ENCODE results near the gene NTRK3.

Gene NTRK3

DNA sequence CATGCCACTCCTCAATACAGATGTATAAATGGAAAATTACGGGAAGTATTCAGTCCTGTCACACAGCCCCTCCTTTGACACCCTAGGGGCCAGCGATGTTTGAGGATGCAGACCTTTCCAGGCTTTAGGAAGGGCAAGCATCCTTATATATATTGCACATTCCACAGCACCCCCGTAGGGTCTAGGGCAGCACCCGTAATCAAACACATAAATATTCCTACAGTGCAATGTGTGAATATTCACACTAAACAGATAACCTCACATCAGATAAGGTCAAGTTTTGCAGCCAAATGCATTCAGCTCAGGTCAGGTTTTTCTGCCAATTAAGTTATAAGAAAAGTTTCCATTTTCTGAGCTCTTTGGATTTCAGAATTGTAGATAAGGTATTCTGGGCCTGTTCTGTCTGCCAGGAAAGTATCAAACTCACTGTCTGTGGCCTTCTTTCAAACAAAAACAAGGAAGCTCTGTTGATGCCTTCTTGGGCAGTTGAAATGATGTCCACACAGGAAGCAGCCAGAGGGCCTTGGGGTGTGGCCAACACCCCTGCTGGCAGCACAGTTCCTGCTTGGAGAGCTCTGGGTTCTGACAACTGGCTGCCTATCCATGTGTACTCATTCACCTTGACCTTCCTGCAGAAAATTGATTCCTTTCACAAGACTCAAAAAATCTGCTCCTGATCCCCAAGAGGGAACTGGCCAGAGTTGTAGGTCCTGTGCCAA lies 427.0 kb downstream of the NTRK3 start:
- TF ChIP-seq, protein P1, sequence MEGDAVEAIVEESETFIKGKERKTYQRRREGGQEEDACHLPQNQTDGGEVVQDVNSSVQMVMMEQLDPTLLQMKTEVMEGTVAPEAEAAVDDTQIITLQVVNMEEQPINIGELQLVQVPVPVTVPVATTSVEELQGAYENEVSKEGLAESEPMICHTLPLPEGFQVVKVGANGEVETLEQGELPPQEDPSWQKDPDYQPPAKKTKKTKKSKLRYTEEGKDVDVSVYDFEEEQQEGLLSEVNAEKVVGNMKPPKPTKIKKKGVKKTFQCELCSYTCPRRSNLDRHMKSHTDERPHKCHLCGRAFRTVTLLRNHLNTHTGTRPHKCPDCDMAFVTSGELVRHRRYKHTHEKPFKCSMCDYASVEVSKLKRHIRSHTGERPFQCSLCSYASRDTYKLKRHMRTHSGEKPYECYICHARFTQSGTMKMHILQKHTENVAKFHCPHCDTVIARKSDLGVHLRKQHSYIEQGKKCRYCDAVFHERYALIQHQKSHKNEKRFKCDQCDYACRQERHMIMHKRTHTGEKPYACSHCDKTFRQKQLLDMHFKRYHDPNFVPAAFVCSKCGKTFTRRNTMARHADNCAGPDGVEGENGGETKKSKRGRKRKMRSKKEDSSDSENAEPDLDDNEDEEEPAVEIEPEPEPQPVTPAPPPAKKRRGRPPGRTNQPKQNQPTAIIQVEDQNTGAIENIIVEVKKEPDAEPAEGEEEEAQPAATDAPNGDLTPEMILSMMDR (conservative IDR thresholded peaks at IDR 0.05): no peak
- H3K27ac ChIP-seq: no peak overlapping the region

DNA sequence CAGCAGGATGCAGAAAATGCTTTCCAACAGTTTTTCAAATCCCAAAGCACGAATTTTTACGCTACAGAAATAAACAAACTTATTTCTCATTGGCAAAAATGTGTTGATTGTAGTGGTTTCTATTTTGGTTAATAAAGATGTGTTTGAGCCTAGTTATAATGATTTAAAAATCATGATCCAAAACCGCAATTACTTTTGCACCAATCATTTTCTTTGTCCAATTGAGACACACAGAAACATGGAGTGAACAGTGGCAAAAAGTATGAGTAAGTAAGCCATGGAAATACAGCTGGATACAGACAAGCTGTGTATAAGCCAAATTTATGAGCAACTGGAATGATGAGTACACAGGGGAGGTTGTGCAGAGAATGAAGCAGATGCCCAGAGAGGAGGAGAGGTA lies 427.9 kb downstream of the NTRK3 start:
- TF ChIP-seq, protein P1 (conservative IDR thresholded peaks at IDR 0.05): no peak
- H3K27ac ChIP-seq: no peak overlapping the region

DNA sequence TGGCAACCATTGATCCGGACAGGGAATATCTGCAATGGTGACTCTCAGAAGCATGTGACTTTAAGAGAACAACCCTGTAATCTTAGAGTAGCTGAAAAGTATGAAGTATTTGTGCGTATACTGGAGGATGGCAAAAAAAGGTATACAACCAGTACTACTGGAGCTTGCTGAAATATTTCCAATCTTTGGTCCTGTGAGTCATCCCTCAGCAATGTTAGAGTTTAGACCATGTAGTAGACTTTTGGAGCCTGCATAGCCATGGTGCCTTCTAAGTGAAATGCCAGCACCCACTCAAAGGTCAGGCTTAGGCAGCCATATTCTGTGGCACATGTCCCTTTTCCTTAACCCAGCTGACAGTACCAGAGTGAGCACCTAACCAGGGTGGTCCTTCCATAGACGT lies 429.4 kb downstream of the NTRK3 start:
- H3K27ac ChIP-seq: no peak overlapping the region
- TF ChIP-seq, protein P1 (conservative IDR thresholded peaks at IDR 0.05): no peak

DNA sequence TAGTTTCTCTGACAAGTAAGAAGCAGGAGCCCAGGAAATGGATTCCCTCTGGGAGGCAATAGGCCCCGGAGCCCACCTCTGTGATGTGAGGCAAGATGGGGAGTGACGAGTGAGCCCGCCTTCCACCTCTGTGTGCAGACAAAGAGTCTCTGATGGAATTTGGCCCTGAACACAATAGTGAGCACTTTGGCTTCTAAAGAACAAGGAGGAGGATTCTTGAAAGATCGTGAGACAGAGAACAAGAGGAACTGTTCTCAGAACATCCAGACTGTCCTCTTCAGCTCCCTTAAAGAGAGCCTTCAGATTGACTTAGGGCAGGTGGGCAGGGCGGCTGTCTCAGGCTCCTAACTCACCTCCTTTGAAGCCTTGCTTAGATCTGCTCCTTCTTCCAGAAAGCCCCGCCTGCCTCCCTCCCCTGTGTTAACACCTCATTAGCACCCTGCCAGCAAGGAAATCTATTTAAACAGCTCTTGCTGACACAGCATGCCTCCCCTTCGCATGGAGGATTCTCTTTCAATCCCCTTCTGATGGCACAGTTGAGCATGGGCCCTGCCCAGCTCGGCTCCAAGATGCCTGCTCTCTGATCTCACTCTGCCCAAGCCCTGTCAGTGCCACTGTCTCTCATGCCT lies 430.3 kb downstream of the NTRK3 start:
- TF ChIP-seq, protein P1 (conservative IDR thresholded peaks at IDR 0.05): no peak
- no peak overlapping the region for H3K27ac ChIP-seq

DNA sequence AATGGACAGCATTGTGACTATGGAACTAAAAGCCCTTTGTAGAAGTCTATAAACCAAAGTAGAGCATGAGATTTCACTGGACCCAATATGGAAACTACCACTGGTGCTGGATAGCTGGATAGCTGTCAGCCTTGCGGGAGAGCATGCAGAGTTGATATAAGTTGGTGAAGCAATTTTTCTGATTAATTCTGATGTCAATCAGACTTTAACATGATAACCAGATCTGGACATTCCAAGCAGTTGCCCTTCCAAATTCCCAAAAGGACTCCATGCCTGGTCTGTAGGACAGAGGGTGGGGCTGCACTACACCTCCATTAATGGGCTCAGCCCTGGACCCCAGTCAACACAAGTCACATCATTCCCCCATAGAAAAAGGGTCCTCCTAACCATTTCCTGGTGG lies 437.8 kb downstream of the NTRK3 start:
- TF ChIP-seq, protein P1 (conservative IDR thresholded peaks at IDR 0.05): no peak
- no peak overlapping the region for H3K27ac ChIP-seq

DNA sequence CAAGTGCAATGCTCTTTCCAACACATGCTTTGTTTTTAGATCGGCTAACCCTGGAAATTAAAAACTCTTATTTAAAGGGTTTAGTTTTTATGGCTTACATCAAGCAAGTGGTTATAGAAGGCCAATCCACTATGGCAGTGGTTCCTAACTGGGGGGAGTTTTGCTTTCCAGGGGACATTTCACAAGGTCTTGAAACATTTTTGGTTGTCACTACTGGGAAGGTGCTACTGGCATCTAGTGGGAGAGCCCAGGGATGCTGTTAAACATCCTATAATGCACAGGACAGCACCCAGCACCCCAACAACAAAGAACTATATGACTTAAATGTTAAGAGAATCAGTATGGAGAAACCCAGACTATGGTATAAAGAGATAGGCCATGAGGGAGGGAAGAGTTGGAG lies 439.0 kb downstream of the NTRK3 start:
- no peak overlapping the region for H3K27ac ChIP-seq
- TF ChIP-seq, protein P1 (conservative IDR thresholded peaks at IDR 0.05): no peak

DNA sequence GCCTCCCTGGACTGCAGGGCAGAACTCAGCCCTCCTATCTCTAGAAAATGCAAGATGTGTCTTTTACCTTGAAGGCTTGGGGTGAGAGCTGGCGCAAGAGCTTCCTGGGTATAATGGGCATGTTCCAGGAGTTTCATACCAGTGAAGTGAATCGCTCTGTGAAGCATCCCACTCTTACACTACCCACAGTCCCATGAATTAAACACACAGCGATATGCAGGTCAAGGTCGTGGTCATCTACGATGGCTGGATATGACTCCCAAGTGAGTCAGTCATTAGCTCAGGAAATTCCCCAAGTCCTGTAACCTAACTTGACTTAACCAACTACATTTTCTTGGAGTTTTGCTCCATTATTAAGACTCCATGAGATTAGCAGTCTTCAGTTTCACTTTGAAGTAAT lies 439.7 kb downstream of the NTRK3 start:
- H3K27ac ChIP-seq: no peak overlapping the region
- TF ChIP-seq, protein P1 (conservative IDR thresholded peaks at IDR 0.05): no peak

All from VCaP (cell line).